Liver (tissue), 3 donors: ENCODE measurements around the gene IRF9.

Experiments used
- EGR1 ChIP-seq, 2 donors: IDR thresholded peaks; 2 replicates each; pipeline ENCODE4 v1.6.1; 2016 to 2018; ENCODE audit warnings: antibody characterized with exemption in 2 of 2, low read depth in 2 of 2
- FOXA1 ChIP-seq: IDR thresholded peaks from 2 replicates; pipeline ENCODE4 v1.6.1; 2016; ENCODE audit warnings: antibody characterized with exemption
- JUND ChIP-seq, 2 donors: IDR thresholded peaks; 2 replicates each; pipeline ENCODE4 v1.6.1; 2016; ENCODE audit warnings: antibody characterized with exemption in 2 of 2
- MAX ChIP-seq: IDR thresholded peaks from 2 replicates; pipeline ENCODE4 v1.6.1; 2016; ENCODE audit warnings: antibody characterized with exemption
- RAD21 ChIP-seq, 2 donors: IDR thresholded peaks; 2 replicates each; pipeline ENCODE4 v1.6.1; 2016; ENCODE audit warnings: antibody characterized with exemption in 2 of 2, mild to moderate bottlenecking in 2 of 2
- REST ChIP-seq: IDR thresholded peaks from 2 replicates; pipeline ENCODE4 v1.6.1; 2016; ENCODE audit warnings: antibody characterized with exemption, mild to moderate bottlenecking
- RXRA ChIP-seq, 2 donors: IDR thresholded peaks; 2 replicates each; pipeline ENCODE4 v1.6.1; 2017 to 2018; ENCODE audit warnings: antibody characterized with exemption in 2 of 2, mild to moderate bottlenecking in 1 of 2
- TAF1 ChIP-seq: conservative IDR thresholded peaks from 2 replicates; pipeline ENCODE4 v1.6.1; 2016; ENCODE audit warnings: antibody characterized with exemption, mild to moderate bottlenecking
- YY1 ChIP-seq: IDR thresholded peaks from 2 replicates; pipeline ENCODE4 v1.6.1; 2016; ENCODE audit warnings: antibody characterized with exemption, mild to moderate bottlenecking
- TF ChIP-seq, protein P1 (sequence below): fragments of 150-350 bp; IDR thresholded peaks from 2 replicates; pipeline ENCODE4 v1.5.1; 2017; ENCODE audit warnings: improper control_type of control experiment, low read depth, low read length; ENCODE audit not compliant: missing input control
- TF ChIP-seq, protein P2 (sequence below): IDR thresholded peaks from 2 replicates; pipeline ENCODE4 v1.6.1; 2016; ENCODE audit warnings: antibody characterized with exemption
- donor health status: healthy.
- donor health status: healthy.

GRCh38 chr14:24130380-24130716, 30.7 kb upstream of the IRF9 start, which contains the start of gene FITM1:
- TF ChIP-seq, protein P1, sequence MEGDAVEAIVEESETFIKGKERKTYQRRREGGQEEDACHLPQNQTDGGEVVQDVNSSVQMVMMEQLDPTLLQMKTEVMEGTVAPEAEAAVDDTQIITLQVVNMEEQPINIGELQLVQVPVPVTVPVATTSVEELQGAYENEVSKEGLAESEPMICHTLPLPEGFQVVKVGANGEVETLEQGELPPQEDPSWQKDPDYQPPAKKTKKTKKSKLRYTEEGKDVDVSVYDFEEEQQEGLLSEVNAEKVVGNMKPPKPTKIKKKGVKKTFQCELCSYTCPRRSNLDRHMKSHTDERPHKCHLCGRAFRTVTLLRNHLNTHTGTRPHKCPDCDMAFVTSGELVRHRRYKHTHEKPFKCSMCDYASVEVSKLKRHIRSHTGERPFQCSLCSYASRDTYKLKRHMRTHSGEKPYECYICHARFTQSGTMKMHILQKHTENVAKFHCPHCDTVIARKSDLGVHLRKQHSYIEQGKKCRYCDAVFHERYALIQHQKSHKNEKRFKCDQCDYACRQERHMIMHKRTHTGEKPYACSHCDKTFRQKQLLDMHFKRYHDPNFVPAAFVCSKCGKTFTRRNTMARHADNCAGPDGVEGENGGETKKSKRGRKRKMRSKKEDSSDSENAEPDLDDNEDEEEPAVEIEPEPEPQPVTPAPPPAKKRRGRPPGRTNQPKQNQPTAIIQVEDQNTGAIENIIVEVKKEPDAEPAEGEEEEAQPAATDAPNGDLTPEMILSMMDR, result no peak
- no peak for TF ChIP-seq REST
- TF ChIP-seq YY1, result no peak
- TF ChIP-seq, protein P2, sequence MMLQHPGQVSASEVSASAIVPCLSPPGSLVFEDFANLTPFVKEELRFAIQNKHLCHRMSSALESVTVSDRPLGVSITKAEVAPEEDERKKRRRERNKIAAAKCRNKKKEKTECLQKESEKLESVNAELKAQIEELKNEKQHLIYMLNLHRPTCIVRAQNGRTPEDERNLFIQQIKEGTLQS, result no peak
- no peak for TF ChIP-seq MAX
- TF ChIP-seq JUND (IDR thresholded peaks at IDR 0.05), result no peak
- TF ChIP-seq EGR1 (IDR thresholded peaks at IDR 0.05; ENCODE audit: low read depth in 2 of 2), result no peak
- no peak for TF ChIP-seq TAF1
- no peak for TF ChIP-seq RXRA (IDR thresholded peaks at IDR 0.05)
- no peak for TF ChIP-seq FOXA1
- TF ChIP-seq RAD21 (IDR thresholded peaks at IDR 0.05), result no peak
